ENCODE data around the gene P4HA2. TPM values are rescaled to one million over a fixed set of nuclear protein-coding genes. Genes with fewer than 3 reads are reported as not detected.

Gene P4HA2
- total and polyA plus RNA-seq, 10 donors = 2.7 to 38.1 (median 12.9) TPM

GRCh38 chr5:132221781-132222648 is 5.6 kb downstream of the P4HA2 start:
- Histone ChIP-seq H3K27me3 (replicated peaks in 1 of 7) (peaks cover 0 to 8% (median 0%) of the 10 kb centered on the region in 7 donors), H3K36me3 (peaks cover 0 to 17% (median 0%) of the 10 kb centered on the region in 6 donors), H3K4me1 (peaks cover 4 to 36% (median 14%) of the 10 kb centered on the region in 6 donors), H3K4me3 (no peak overlapping the region), H3K27ac (no peak overlapping the region), H3K9me3 (no peaks in the 10 kb centered on the region)
- peak; percentile 41 for DNase-seq
- intact Hi-C loops (cut with DNase I; ENCODE audit: low total_unique reads) = no loop called here
- 74 to 89% (median 86%) methylated on average over 7 of the region's 7 CpGs for WGBS, 5 donors
- TF ChIP-seq POLR2A (IDR thresholded peaks at IDR 0.05) = no peak
- TF ChIP-seq POLR2AphosphoS5 (IDR thresholded peaks at IDR 0.05) = no peak
- TF ChIP-seq CTCF (IDR thresholded peaks at IDR 0.05 in 8 of 11, conservative IDR thresholded peaks at IDR 0.05 in 3 of 11) = no peak

- intact Hi-C loops (cut with DNase I; ENCODE audit: low total_unique reads) = no loop called here
- no peaks in the 10 kb centered on the region for H3K9me3 ChIP-seq
- DNase-seq = no peak
- no peak overlapping the region for H3K27ac ChIP-seq
- H3K4me3 ChIP-seq = no peak overlapping the region
- peaks cover 0 to 19% (median 0%) of the 10 kb centered on the region in 6 donors for H3K36me3 ChIP-seq
- TF ChIP-seq CTCF (IDR thresholded peaks at IDR 0.05 in 8 of 11, conservative IDR thresholded peaks at IDR 0.05 in 3 of 11) (no peak), POLR2A (IDR thresholded peaks at IDR 0.05) (no peak), POLR2AphosphoS5 (IDR thresholded peaks at IDR 0.05) (no peak)
- H3K4me1 ChIP-seq = peaks cover 0 to 21% (median 9%) of the 10 kb centered on the region in 6 donors
- H3K27me3 ChIP-seq (replicated peaks in 1 of 7) = no peaks in the 10 kb centered on the region
- whole genome bisulfite sequencing, 5 donors = 86 to 95% (median 90%) methylated on average over 2 of the region's 2 CpGs
Measured at GRCh38 chr5:132220491-132220890, 7.2 kb downstream of the P4HA2 start.

- H3K36me3 ChIP-seq = peaks cover 0 to 19% (median 0%) of the 10 kb centered on the region in 6 donors
- H3K27me3 ChIP-seq (replicated peaks in 1 of 7) = no peaks in the 10 kb centered on the region
- WGBS, 5 donors = 73 to 100% (median 90%) methylated on average over 1 of the region's 1 CpG
- peaks cover 0 to 19% (median 7%) of the 10 kb centered on the region in 6 donors for H3K4me1 ChIP-seq
- peak; percentile 30 for DNase-seq
- H3K9me3 ChIP-seq = no peaks in the 10 kb centered on the region
- H3K4me3 ChIP-seq = no peak overlapping the region
- intact Hi-C loops (cut with DNase I; ENCODE audit: low total_unique reads) = no loop called here
- no peak overlapping the region for H3K27ac ChIP-seq
- TF ChIP-seq POLR2AphosphoS5 (IDR thresholded peaks at IDR 0.05) = no peak
- TF ChIP-seq POLR2A (IDR thresholded peaks at IDR 0.05) = no peak
- TF ChIP-seq CTCF (IDR thresholded peaks at IDR 0.05 in 8 of 11, conservative IDR thresholded peaks at IDR 0.05 in 3 of 11) = no peak
Measured at GRCh38 chr5:132219981-132220380, 7.7 kb downstream of the P4HA2 start.

GRCh38 chr5:132219289-132219970 is 8.2 kb downstream of the P4HA2 start:
- Histone ChIP-seq H3K27ac (no peak overlapping the region), H3K4me3 (no peak overlapping the region), H3K4me1 (peaks cover 0 to 19% (median 7%) of the 10 kb centered on the region in 6 donors), H3K9me3 (no peaks in the 10 kb centered on the region), H3K36me3 (peaks cover 0 to 19% (median 0%) of the 10 kb centered on the region in 6 donors), H3K27me3 (replicated peaks in 1 of 7) (no peaks in the 10 kb centered on the region)
- DNase-seq = peak; percentile 29
- intact Hi-C loops (cut with DNase I; ENCODE audit: low total_unique reads) = no loop called here
- 91 to 99% (median 95%) methylated on average over 6 of the region's 6 CpGs for WGBS, 5 donors
- no peak for TF ChIP-seq CTCF (IDR thresholded peaks at IDR 0.05 in 8 of 11, conservative IDR thresholded peaks at IDR 0.05 in 3 of 11)
- TF ChIP-seq POLR2A (IDR thresholded peaks at IDR 0.05) = no peak
- TF ChIP-seq POLR2AphosphoS5 (IDR thresholded peaks at IDR 0.05) = no peak
